Esophagus squamous epithelium (tissue), 4 donors: ENCODE results near the gene ATP8B3.

Source experiments
- POLR2A ChIP-seq, 4 donors: fragments of 450-650 bp; IDR thresholded peaks; one replicate each; pipeline ENCODE4 v1.6.1; 2017; ENCODE audit warnings: antibody characterized with exemption in 4 of 4, mild to moderate bottlenecking in 4 of 4, moderate library complexity in 3 of 4
- TF ChIP-seq, protein P1 (sequence below), 6 experiments: fragments of 450-650 bp in 4 of 6; fragments of 200-600 bp in 2 of 6; sonication (generic) in 2 of 6; IDR thresholded peaks; one replicate each; pipeline ENCODE4 v1.5.1; 2016 to 2019; ENCODE audit warnings: antibody characterized with exemption in 6 of 6, mild to moderate bottlenecking in 4 of 6, moderate library complexity in 4 of 6

DNA sequence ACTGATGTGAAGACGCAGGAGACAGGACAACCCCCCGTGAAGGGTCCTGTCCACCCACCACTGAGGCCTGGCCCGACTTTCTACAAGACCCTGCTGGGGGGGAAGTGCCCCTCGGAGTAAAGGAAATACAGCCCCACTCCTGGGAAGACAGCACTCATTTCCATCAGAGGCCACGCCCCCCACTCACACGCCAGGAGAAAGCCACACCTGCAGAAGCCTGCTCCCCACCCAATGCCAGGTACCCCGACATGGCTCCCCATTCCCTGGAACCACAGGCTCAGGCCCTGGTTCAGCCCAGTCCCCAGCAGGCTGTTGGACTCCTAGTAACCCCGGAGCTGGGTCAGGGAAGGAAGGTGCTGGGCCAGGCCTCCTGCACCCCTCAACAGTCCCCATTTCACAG, 10.9 kb upstream of the ATP8B3 start:
- TF ChIP-seq, protein P1, sequence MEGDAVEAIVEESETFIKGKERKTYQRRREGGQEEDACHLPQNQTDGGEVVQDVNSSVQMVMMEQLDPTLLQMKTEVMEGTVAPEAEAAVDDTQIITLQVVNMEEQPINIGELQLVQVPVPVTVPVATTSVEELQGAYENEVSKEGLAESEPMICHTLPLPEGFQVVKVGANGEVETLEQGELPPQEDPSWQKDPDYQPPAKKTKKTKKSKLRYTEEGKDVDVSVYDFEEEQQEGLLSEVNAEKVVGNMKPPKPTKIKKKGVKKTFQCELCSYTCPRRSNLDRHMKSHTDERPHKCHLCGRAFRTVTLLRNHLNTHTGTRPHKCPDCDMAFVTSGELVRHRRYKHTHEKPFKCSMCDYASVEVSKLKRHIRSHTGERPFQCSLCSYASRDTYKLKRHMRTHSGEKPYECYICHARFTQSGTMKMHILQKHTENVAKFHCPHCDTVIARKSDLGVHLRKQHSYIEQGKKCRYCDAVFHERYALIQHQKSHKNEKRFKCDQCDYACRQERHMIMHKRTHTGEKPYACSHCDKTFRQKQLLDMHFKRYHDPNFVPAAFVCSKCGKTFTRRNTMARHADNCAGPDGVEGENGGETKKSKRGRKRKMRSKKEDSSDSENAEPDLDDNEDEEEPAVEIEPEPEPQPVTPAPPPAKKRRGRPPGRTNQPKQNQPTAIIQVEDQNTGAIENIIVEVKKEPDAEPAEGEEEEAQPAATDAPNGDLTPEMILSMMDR (IDR thresholded peaks at IDR 0.05), result no peak
- TF ChIP-seq POLR2A (IDR thresholded peaks at IDR 0.05), result no peak
